Retinal pigment epithelial cell (primary cell): ENCODE measurements around the gene TARP.

Experiments
- DNase-seq: peaks from one replicate; pipeline ENCODE4 v3.0.0-alpha.2; 2010; ENCODE audit warnings: low read depth
- H3K4me3 ChIP-seq: 2 replicates; pipeline ENCODE4 v1.5.1; 2011; ENCODE audit warnings: mild to moderate bottlenecking, low read length, control low read depth, moderate library complexity
- CTCF ChIP-seq: conservative IDR thresholded peaks from 2 replicates; pipeline ENCODE4 v1.5.1; 2011; ENCODE audit warnings: low read depth, low read length, control low read depth, inconsistent platforms

Gene TARP

GRCh38 chr7:38211486-38211885, 62.0 kb downstream of the TARP start:
- no peak overlapping the region for H3K4me3 ChIP-seq
- no peak for TF ChIP-seq CTCF
- no peak for DNase-seq
